PFSK-1 (cell line): ENCODE results near the gene HMGCR.

Experiments used
- POLR2AphosphoS5 ChIP-seq: IDR thresholded peaks from 2 replicates; pipeline ENCODE4 v1.6.1; 2012; ENCODE audit warnings: low read depth, mild to moderate bottlenecking, control low read depth, low read length, moderate library complexity
- REST ChIP-seq, 2 experiments: IDR thresholded peaks; 2 replicates each; pipeline versions ENCODE4 v1.6.1 to v1.8.0; 2011 to 2012; ENCODE audit warnings: low read depth in 2 of 2, low read length in 2 of 2, control low read depth in 1 of 2, inconsistent platforms in 1 of 2, mild to moderate bottlenecking in 1 of 2, moderate library complexity in 1 of 2; ENCODE audit not compliant: insufficient read depth in 1 of 2
- SIN3A ChIP-seq: IDR thresholded peaks from 2 replicates; pipeline ENCODE4 v1.6.1; 2012; ENCODE audit warnings: mild to moderate bottlenecking, low read length, moderate library complexity, borderline replicate concordance; ENCODE audit not compliant: insufficient read depth
- TAF1 ChIP-seq: IDR thresholded peaks from 2 replicates; pipeline ENCODE4 v1.6.1; 2012; ENCODE audit warnings: low read length, control low read depth, borderline replicate concordance; ENCODE audit not compliant: insufficient read depth

DNA sequence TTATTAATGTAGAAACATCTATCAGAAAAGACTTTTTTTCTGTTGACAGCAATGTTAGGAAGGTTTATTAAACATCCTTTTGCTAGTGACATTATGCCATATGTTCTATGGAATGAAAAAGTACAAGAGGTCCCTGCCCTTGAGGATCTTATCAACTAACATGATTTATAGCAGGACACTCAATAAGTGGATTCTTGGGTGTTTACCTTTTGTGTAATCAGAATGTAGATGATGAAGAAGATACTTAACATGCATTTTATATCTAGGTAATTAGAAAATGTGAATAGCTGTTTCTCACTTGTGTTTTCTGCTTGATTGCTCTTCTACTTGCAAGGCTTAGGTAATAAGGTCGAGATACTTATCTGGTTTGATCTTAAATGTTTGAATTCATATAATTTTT, 4.9 kb downstream of the HMGCR start:
- TF ChIP-seq TAF1 (no peak), SIN3A (no peak), POLR2AphosphoS5 (no peak), REST (IDR thresholded peaks at IDR 0.05; ENCODE audit: insufficient read depth in 1 of 2, low read depth in 2 of 2, low read length in 2 of 2) (no peak)
